H1 (cell line): Measurements from ENCODE around the gene CNIH4. TPM values are rescaled to one million over a fixed set of nuclear protein-coding genes. Genes with fewer than 3 reads are reported as not detected.

Experiments used
- RNF2 ChIP-seq: fragments of 200-900, 300-1000 bp; sonication (generic); IDR thresholded peaks from 2 replicates; pipeline ENCODE4 v1.7.1; 2016; ENCODE audit warnings: borderline replicate concordance, low read depth, mild to moderate bottlenecking, antibody characterized with exemption, low read length; ENCODE audit not compliant: poor library complexity, severe bottlenecking; ENCODE audit errors: missing control alignments
- polyA plus RNA-seq, 7 experiments: library from polyadenylated mRNA; depleted of rRNA in 3 of 7; stranded (reverse) in 5 of 7; unstranded in 2 of 7; fragments of >200 nt in 5 of 7; fragments of 200-250 nt in 2 of 7; gene quantifications; 1 replicate in 5 of 7; 2 replicates in 1 of 7; 4 replicates in 1 of 7; pipeline versions ENCODE4 v1.2.1 to v1.2.3, GENCODE V29; 2011 to 2013; ENCODE audit warnings: missing spikeins in 2 of 7, mixed read lengths in 2 of 7
- total RNA-seq: library from RNA; stranded (reverse); fragmentation: NEBNext Ultra II Directional; extraction: Animal tissue kit (Norgen Biotek cat#: 25700); gene quantifications from 2 replicates; pipeline ENCODE4 v1.2.1, GENCODE V29; 2021

Gene CNIH4
- total and polyA plus RNA-seq, 2 of the 8 experiments (the other 6 are each of a cell fraction or from before 2014, with no cell fraction given), result 76.2 to 151 TPM

DNA sequence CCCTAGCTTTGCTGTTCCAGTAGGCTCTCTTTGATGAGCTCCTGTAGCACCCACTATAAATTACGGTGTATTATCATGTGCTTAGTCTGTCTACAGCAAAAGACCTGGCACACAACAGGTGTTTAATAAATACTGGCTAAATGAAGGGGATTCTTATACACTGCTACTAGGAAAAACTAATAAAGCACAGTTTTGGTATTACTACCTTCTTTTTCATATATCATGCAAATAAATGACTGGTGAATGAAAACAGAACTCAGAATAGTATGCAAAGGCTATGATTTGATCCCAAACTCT, 51.6 kb downstream of the CNIH4 start (continued):
- no peak for TF ChIP-seq RNF2
- TF ChIP-seq, all 59 proteins: peak for 0
